GM19372 (cell line): ENCODE measurements around the gene KIAA1217.
A peak's percentile ranks its signal among the peaks of the same experiment; 100 is the strongest.

Source experiments
- ATAC-seq: cut with Tn5 transposase; IDR thresholded peaks from one replicate; pipeline ENCODE4 v1.9.1; 2021; ENCODE audit warnings: mild to moderate bottlenecking, low read depth, moderate library complexity; ENCODE audit not compliant: unreplicated experiment

Gene KIAA1217

GRCh38 chr10:24524314-24524713, 315.4 kb downstream of the KIAA1217 start:
- ATAC-seq, result no peak

GRCh38 chr10:24526085-24526649, 317.2 kb downstream of the KIAA1217 start:
- ATAC-seq, result no peak

DNA sequence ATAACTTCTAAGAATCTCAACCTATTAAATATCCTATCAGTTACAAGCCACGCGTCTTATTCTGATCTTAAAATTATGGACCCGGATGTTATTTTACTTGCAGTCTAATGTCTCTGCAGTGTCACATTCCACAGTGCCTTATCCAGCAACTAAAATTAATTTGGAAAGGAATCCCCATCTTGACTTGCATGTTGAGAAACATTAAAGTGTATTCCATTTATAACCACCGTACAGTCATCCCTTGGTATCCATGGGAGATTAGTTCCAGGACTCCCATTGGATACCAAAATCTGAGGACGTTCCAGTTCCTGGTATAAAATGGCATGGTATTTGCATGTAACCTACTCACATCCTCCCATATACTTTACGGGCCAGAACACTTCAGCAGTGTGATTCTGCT, 320.0 kb downstream of the KIAA1217 start:
- ATAC-seq, result no peak

- no peak for ATAC-seq
Observed at GRCh38 chr10:24531439-24531838, 322.5 kb downstream of the KIAA1217 start.

GRCh38 chr10:24533981-24534380, 325.0 kb downstream of the KIAA1217 start:
- ATAC-seq, result no peak

DNA sequence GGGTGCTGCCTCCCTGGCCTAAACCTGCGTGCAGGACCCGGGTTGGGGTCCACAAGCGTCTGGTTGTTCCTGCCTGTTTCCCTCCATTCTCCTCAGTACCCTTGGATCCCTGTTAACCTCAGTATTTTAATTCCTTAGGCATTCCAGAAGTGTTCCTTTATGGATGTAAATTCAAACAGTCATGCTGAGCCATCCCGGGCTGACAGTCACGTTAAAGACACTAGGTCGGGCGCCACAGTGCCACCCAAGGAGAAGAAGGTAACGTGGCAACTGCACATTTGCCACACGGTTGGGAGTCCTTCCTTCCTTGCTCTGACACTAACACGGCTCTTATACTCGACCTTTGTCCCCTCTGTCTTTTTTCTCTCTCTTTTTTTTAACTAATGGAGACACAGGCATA, 327.7 kb downstream of the KIAA1217 start:
- ATAC-seq, result no peak

DNA sequence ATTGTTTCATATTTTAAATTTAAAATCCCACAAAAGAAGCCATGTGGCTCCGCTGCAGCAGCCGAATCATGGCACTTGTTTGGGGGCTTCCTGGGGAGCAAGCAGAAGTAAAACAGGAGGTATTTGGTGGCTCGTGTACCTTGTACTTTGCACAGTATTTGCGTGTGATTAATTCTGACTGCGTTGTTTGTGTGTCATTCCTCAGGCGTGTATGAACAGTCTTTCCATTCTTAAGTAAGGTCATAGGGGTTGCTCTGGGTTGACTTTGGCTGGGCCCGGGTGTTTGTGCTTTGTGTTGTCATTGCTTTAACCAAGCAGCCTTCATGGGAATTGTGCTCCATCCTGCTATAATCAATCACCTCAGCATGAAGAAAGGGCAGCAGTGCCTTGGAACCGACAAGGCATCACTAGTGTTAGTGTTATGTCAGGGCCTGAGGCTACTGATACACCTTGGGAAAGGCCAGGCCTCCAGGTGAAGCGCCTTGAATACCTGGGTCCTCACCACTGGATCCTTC, 332.4 kb downstream of the KIAA1217 start:
- no peak for ATAC-seq

DNA sequence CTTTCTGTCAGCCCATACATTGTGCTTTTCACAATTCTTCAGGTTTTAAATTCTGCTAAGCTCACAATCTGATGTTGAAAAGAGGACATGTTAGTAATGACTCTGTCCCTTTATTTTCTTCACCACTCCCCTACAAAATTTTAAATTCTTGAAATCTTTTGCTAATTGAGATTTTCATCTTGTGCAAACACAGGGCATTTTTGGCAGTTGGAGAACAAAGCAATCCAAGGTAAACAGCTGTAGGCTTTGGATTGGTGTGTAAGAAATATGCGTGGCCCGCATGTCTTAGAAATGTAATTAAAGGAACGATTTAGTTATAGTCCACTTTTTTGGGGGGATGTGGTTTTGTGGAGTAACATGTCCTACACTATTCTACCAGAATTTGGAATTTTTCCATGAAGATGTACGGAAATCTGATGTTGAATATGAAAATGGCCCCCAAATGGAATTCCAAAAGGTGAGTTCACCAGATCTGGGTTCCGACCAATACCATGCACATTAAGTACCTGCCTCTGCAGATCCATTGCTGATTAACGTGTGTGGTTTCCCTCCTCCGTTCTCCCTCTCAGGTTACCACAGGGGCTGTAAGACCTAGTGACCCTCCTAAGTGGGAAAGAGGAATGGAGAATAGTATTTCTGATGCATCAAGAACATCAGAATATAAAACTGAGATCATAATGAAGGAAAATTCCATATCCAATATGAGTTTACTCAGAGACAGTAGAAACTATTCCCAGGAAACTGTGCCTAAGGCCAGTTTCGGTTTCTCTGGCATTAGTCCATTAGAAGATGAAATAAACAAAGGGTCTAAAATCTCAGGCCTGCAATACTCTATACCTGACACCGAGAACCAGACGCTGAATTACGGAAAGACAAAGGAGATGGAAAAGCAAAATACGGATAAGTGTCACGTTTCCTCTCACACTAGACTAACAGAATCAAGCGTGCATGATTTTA, 333.7 kb downstream of the KIAA1217 start:
- no peak for ATAC-seq

GRCh38 chr10:24544776-24545175, 335.8 kb downstream of the KIAA1217 start:
- no peak for ATAC-seq

DNA sequence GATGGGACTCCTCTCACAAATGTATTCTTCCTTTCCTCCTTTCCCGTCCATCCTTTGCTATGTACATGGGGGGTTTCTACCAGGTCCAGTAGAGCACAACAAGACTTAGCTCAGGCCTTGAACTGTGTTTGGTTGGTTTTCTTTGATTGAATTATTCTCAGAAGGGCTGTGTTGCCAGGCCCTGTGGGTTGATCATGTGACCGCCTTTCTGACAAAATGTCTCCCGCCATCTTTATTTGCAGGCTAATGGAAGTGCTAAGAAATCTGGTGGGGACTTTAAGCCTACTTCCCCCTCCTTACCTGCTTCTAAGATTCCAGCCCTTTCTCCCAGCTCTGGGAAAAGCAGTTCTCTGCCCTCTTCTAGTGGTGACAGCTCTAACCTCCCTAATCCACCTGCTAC, 336.6 kb downstream of the KIAA1217 start:
- ATAC-seq, result no peak

GRCh38 chr10:24550680-24551079, 341.7 kb downstream of the KIAA1217 start:
- ATAC-seq, result no peak

DNA sequence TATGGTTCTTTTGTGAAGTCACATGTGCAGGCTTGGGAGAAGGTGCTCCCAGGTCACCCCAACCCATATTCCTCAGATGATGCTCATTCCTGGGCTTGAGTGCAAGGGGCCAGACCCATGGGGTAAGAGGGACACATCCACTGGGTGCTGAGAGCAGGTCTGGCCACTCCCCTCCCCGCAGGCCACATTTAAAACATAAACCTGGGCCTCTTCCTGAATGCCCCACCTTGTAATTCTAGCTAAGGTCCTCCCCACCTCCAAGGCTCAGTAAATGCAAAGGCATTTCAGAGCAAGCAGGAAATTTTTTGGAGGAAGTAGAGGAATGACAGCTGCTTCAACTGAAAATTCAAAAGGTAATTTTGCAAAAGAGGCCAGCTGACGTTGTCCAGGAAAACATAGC, 342.2 kb downstream of the KIAA1217 start:
- ATAC-seq, result no peak

- peak; percentile 67 for ATAC-seq
Observed at GRCh38 chr10:24552346-24553016, 343.5 kb downstream of the KIAA1217 start.

GRCh38 chr10:24553051-24553612, 344.2 kb downstream of the KIAA1217 start:
- ATAC-seq, result no peak

DNA sequence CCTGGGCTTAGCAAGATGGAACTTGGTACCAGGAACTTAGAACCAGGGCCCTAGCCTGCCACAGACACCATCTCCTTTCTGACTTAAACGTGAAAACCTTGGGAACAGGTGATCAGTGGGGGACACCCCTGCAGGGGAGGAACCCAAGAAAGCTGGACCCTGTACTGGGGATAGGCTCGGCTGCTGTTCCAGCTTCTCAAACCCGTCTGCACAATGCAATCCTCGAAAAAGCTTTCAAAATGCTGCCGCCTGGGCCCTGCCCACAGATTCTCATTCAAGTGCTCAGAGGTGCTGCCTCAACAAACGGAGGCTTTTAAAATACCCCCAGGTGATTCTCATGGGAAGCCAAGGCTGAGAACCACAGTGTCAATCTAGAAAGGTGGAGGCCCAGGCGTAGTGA, 345.1 kb downstream of the KIAA1217 start:
- no peak for ATAC-seq

GRCh38 chr10:24556126-24556749, 347.3 kb downstream of the KIAA1217 start:
- no peak for ATAC-seq

DNA sequence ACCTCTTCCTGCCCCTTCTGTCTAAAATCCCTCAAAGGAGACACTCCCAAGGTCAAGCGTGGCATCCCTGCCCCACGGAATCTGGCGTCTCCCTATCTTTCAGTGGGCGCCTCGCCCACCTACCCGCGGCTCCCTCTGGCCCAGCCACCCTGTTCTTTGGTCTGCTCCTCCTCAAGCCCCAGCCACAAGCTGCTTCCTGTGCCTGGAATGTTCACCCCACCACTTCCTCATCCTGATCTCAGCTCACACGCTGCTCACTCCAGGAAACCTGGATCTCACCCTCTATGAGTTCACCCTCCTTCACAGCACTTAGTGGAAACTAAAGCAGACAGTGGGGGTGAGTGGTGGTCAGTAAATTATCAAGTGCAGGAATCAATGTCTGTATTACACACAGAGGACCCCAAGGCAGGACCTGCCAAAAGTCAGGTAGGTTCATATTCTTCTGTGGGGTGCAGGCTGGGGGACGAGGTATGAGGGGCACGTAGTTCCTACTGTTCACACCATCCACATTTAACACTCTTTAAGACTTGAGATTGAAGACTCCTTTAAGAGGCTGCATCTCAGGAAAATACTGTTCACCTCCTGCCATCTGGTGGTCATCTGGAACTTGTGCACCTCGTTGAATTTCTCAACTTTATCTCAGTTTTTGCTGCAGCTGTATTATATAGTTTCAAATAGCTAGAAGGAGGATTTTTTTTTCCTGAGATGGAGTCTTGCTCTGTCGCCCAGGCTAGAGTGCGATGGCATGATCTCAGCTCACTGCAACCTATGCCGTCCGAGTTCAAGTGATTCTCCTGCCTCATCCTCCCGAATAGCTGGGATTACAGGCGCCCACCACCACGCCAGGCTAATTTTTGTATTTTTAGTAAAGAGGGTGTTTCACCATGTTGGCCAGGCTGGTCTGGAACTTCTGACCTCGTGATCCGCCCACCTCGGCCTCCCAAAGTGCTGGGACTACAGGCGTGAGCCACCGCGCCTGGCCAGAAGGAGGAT, 348.1 kb downstream of the KIAA1217 start:
- peak; percentile 66 for ATAC-seq

GRCh38 chr10:24561453-24561852, 352.5 kb downstream of the KIAA1217 start:
- ATAC-seq, result no peak

GRCh38 chr10:24568042-24568441, 359.1 kb downstream of the KIAA1217 start:
- ATAC-seq, result no peak
